ENCODE data around the gene PCMT1. TPM values are rescaled to one million over a fixed set of nuclear protein-coding genes. Genes with fewer than 3 reads are reported as not detected.

PCMT1 gene
- total and polyA plus RNA-seq, 10 of the 15 experiments (the other 5 are each of a cell fraction or from before 2014, with no cell fraction given), result 48.5 to 126 (median 81.2) TPM

- H3K27ac ChIP-seq (ENCODE audit: control insufficient read depth, insufficient read depth), result peak within 1 kb of the TSS; percentile 86
- H3K9me3 ChIP-seq (replicated peaks; ENCODE audit: control insufficient read depth, insufficient read depth, low read length), result no peaks in the 10 kb centered on the region
- POLR2A ChIA-PET, result interaction anchor here (0.7 to 2.7 kb wide), 9 partner anchors 10 to 150 kb away, joined by 3 to 11 read pairs (median 4); partner anchors contain the start of genes NUP43 and PCMT1
- BruUV-seq (replicated peaks), result no TSS peak
- in situ Hi-C loops (cut with MboI) (no loop called here), intact Hi-C loops (cut with micrococcal nuclease; ENCODE audit: unreplicated experiment) (loop anchor here (2.0 to 5.0 kb wide), 2 partner anchors 31 to 151 kb away; partner anchors contain the start of genes GINM1 and PCMT1)
- H2AFZ ChIP-seq (ENCODE audit: control insufficient read depth, low read depth, low read length), result peak within 1 kb of the TSS; percentile 97
- H4K20me1 ChIP-seq (ENCODE audit: control insufficient read depth, insufficient read depth), result no peaks in the 10 kb centered on the region
- SMC1A ChIA-PET (ENCODE audit: uncharacterized antibody, unreplicated experiment), result interaction anchor here (0.8 to 1.9 kb wide), 9 partner anchors 13 to 173 kb away, joined by 3 to 9 read pairs (median 3); partner anchors contain the start of gene PCMT1
- peak within 1 kb of the TSS; percentile 93 for H3K4me2 ChIP-seq (ENCODE audit: control insufficient read depth, insufficient read depth)
- DNase-seq (ENCODE audit: low read depth, low spot score) (no peak), ATAC-seq (peak; percentile 95), FAIRE-seq (no peak)
- H3K79me2 ChIP-seq (ENCODE audit: control insufficient read depth, insufficient read depth, low read length), result peaks cover 54% of the 10 kb centered on the region
- peak within 1 kb of the TSS; percentile 95 for H3K4me3 ChIP-seq
- no peaks in the 10 kb centered on the region for H3K27me3 ChIP-seq (replicated peaks in 1 of 2; ENCODE audit: control insufficient read depth in 2 of 2, insufficient read depth in 2 of 2, low read length in 1 of 2)
- peak within 1 kb of the TSS; percentile 85 for H3K9ac ChIP-seq (ENCODE audit: control insufficient read depth, insufficient read depth, low read length)
- RAD21 ChIA-PET (ENCODE audit: unreplicated experiment), result interaction anchor here (0.8 to 1.5 kb wide), 9 partner anchors 10 to 170 kb away, joined by 3 to 6 read pairs (median 3); partner anchors contain the start of genes GINM1 and PCMT1
- 0 out of 4 replicates have a peak, but pooled peaks cover 0 to 3% of the 10 kb centered on the region in 2 experiments for H3K36me3 ChIP-seq (ENCODE audit: control insufficient read depth in 2 of 2, insufficient read depth in 2 of 2, low read length in 1 of 2)
- CTCF ChIA-PET, result interaction anchor here (0.6 to 1.8 kb wide), 10 partner anchors 13 to 148 kb away, joined by 3 to 5 read pairs (median 3); no protein-coding TSS in a partner anchor
- under 1% methylated on average over 55 of the region's 82 CpGs for WGBS (ENCODE audit: insufficient coverage, insufficient replicate concordance, low lambda C conversion rate, missing lambda C conversion rate)
- no peaks in the 10 kb centered on the region for H3K4me1 ChIP-seq (ENCODE audit: control insufficient read depth, insufficient read depth, low read length)
- TF ChIP-seq POLR2AphosphoS2 (IDR thresholded peaks at IDR 0.05; ENCODE audit: low read depth, low read length) (0 out of 2 replicates have a peak, but pooled peaks have one; percentile 87), IRF5 (IDR thresholded peaks at IDR 0.05; ENCODE audit: borderline replicate concordance) (no peak), EED (IDR thresholded peaks at IDR 0.05; ENCODE audit: low read depth) (0 out of 2 replicates have a peak, but pooled peaks have one; percentile 23), MTA2 (IDR thresholded peaks at IDR 0.05; ENCODE audit: low read depth) (no peak), SIN3A (IDR thresholded peaks at IDR 0.05; ENCODE audit: low read depth, low read length) (peak; percentile 51; the same call in 1 of the 2 replicates), BCL11A (IDR thresholded peaks at IDR 0.05; ENCODE audit: low read depth, low read length) (no peak), GATAD2B (conservative IDR thresholded peaks at IDR 0.05; ENCODE audit: low read depth) (peak; percentile 89), TBL1XR1 (IDR thresholded peaks at IDR 0.05; ENCODE audit: low read depth, low read length) (no peak), YY1 (IDR thresholded peaks at IDR 0.05; ENCODE audit: low read depth, low read length) (peak; percentile 99), DPF2 (IDR thresholded peaks at IDR 0.05) (peak; percentile 66; the same call in 1 of the 2 replicates), IKZF2 (IDR thresholded peaks at IDR 0.05) (peak; percentile 48 to 53; a peak in 2 of 4 replicates), ZBTB40 (IDR thresholded peaks at IDR 0.05; ENCODE audit: borderline replicate concordance) (peak; percentile 91), CTCF (IDR thresholded peaks at IDR 0.05 in 2 of 3, conservative IDR thresholded peaks at IDR 0.05 in 1 of 3; ENCODE audit: control insufficient read depth in 2 of 3, extremely low read depth in 1 of 3, insufficient read depth in 1 of 3, low read depth in 3 of 3, low read length in 3 of 3) (no peak), JUNB (IDR thresholded peaks at IDR 0.05) (no peak)
Observed at GRCh38 chr6:149717588-149718458, 31.7 kb upstream of the PCMT1 start, which contains the start of gene LATS1. Gene LATS1, minus strand, starts transcription at chr6:149718101. Its CDS starts 15,975 bp downstream, at chr6:149702126.
